GM12878 (cell line): ENCODE measurements around the gene ILKAP. TPM values are rescaled to one million over a fixed set of nuclear protein-coding genes. Genes with fewer than 3 reads are reported as not detected.

Source experiments
- ATAC-seq: fragments of 200-7000 bp; cut with Tn5 transposase; 3 replicates; pipeline ENCODE4 v1.9.1; 2020; ENCODE audit warnings: mild to moderate bottlenecking, moderate library complexity
- BruUV-seq: library from RNA; stranded (reverse); fragments of 400-500 nt; replicated peaks from 2 replicates; lab custom pipeline; 2021; lab: Mats Ljungman, UMichigan
- CTCF ChIA-PET: fragments of 300-600 bp; sonication (Branson Sonifier 250); formaldehyde crosslinking; extraction: SDS; loops from one replicate; lab custom pipeline; 2021; ENCODE audit warnings: inconsistent platforms; lab: Yijun Ruan, JAX
- POLR2A ChIA-PET: fragments of 350-600 bp; formaldehyde crosslinking; extraction: SDS; loops from one replicate; lab custom pipeline; 2021; ENCODE audit warnings: inconsistent platforms; lab: Charles Lee
- RAD21 ChIA-PET: fragments of 300-600 bp; sonication (Branson Sonifier 250); formaldehyde crosslinking; loops from one replicate; lab custom pipeline; 2023; ENCODE audit warnings: antibody characterized with exemption; ENCODE audit not compliant: unreplicated experiment; lab: Charles Lee
- SMC1A ChIA-PET: fragments of 300-600 bp; sonication (Branson Sonifier 250); formaldehyde crosslinking; loops from one replicate; lab custom pipeline; 2023; ENCODE audit not compliant: unreplicated experiment, uncharacterized antibody; lab: Charles Lee
- DNase-seq: peaks from one replicate; pipeline ENCODE4 v3.0.0-alpha.2; 2011; ENCODE audit warnings: low read depth, low spot score
- FAIRE-seq: peaks from 3 replicates; lab custom pipeline; 2011; peaks lifted over from hg19 to GRCh38; lab: Jason Lieb, UNC
- H2AFZ ChIP-seq: 2 replicates; pipeline ENCODE4 v1.6.0; 2011; ENCODE audit warnings: low read depth, low read length, control low read depth; ENCODE audit not compliant: control insufficient read depth
- H3K27ac ChIP-seq: 2 replicates; pipeline ENCODE4 v1.5.1; 2011; ENCODE audit warnings: control low read depth; ENCODE audit not compliant: control insufficient read depth, insufficient read depth
- H3K27me3 ChIP-seq, 2 experiments: replicated peaks in 1 of 2; 2 replicates each; pipeline versions ENCODE4 v1.6.0 to v1.6.1; 2011; ENCODE audit warnings: low read length in 1 of 2; ENCODE audit not compliant: control insufficient read depth in 2 of 2, insufficient read depth in 2 of 2
- H3K36me3 ChIP-seq, 2 experiments: 2 replicates each; pipeline ENCODE4 v1.5.1; 2011; ENCODE audit warnings: low read length in 1 of 2; ENCODE audit not compliant: control insufficient read depth in 2 of 2, insufficient read depth in 2 of 2
- H3K4me1 ChIP-seq: 2 replicates; pipeline ENCODE4 v1.6.1; 2011; ENCODE audit warnings: mild to moderate bottlenecking, low read length, moderate library complexity, mixed read lengths; ENCODE audit not compliant: control insufficient read depth, insufficient read depth
- H3K4me2 ChIP-seq: 2 replicates; pipeline ENCODE4 v1.6.0; 2011; ENCODE audit warnings: control low read depth; ENCODE audit not compliant: control insufficient read depth, insufficient read depth
- H3K4me3 ChIP-seq: fragments of 200-600 bp; sonication (generic); 2 replicates; pipeline ENCODE4 v1.5.1; 2016
- H3K79me2 ChIP-seq: 2 replicates; pipeline ENCODE4 v1.6.0; 2011; ENCODE audit warnings: low read length; ENCODE audit not compliant: control insufficient read depth, insufficient read depth
- H3K9ac ChIP-seq: 2 replicates; pipeline ENCODE4 v1.8.0; 2011; ENCODE audit warnings: low read length, control low read depth, mixed read lengths; ENCODE audit not compliant: control insufficient read depth, insufficient read depth
- H3K9me3 ChIP-seq: replicated peaks from 3 replicates; pipeline ENCODE4 v1.5.1; 2011; ENCODE audit warnings: mild to moderate bottlenecking, low read length; ENCODE audit not compliant: control insufficient read depth, insufficient read depth
- H4K20me1 ChIP-seq: 2 replicates; pipeline ENCODE4 v1.6.0; 2011; ENCODE audit not compliant: control insufficient read depth, insufficient read depth
- BCLAF1 ChIP-seq: fragments of 450-650 bp; IDR thresholded peaks from 2 replicates; pipeline ENCODE4 v1.6.1; 2017; ENCODE audit warnings: antibody characterized with exemption, mild to moderate bottlenecking, moderate library complexity
- CBX5 ChIP-seq: sonication (generic); IDR thresholded peaks from 2 replicates; pipeline ENCODE4 v1.6.1; 2016; ENCODE audit warnings: low read depth, moderate library complexity, mild to moderate bottlenecking, inconsistent platforms
- CHD1 ChIP-seq: IDR thresholded peaks from 2 replicates; pipeline ENCODE4 v1.6.1; 2012; ENCODE audit warnings: low read depth, low read length, improper control_type of control experiment
- EED ChIP-seq: sonication (generic); IDR thresholded peaks from 2 replicates; pipeline ENCODE4 v1.6.1; 2016; ENCODE audit warnings: antibody characterized with exemption, low read depth
- HDGF ChIP-seq: fragments of 450-650 bp; IDR thresholded peaks from 2 replicates; pipeline ENCODE4 v1.6.1; 2016; ENCODE audit warnings: antibody characterized with exemption
- SMC3 ChIP-seq: IDR thresholded peaks from 2 replicates; pipeline ENCODE4 v1.6.1; 2011; ENCODE audit warnings: low read length, improper control_type of control experiment, borderline replicate concordance
- TAF1 ChIP-seq: IDR thresholded peaks from 2 replicates; pipeline ENCODE4 v1.6.1; 2011; ENCODE audit warnings: mild to moderate bottlenecking, low read depth, low read length, borderline replicate concordance
- TCF3 ChIP-seq: IDR thresholded peaks from 2 replicates; pipeline ENCODE4 v1.6.1; 2012; ENCODE audit warnings: low read depth, mild to moderate bottlenecking, low read length, borderline replicate concordance; ENCODE audit not compliant: insufficient read depth
- USF2 ChIP-seq: IDR thresholded peaks from 2 replicates; pipeline ENCODE4 v1.6.1; 2011; ENCODE audit warnings: low read depth, low read length, improper control_type of control experiment, borderline replicate concordance
- ZZZ3 ChIP-seq: IDR thresholded peaks from 2 replicates; pipeline ENCODE4 v1.6.1; 2011; ENCODE audit warnings: low read depth; ENCODE audit not compliant: control insufficient read depth, insufficient read length
- WGBS: methylation state at CpG from one replicate; pipeline ENCODE4 v1.1.6; 2016; ENCODE audit warnings: low lambda C conversion rate; ENCODE audit not compliant: insufficient replicate concordance, insufficient coverage; ENCODE audit errors: missing lambda C conversion rate; 5-methylcytosine and 5-hydroxymethylcytosine counted together
- in situ Hi-C: fragments of 300-500 bp; cut with MboI; formaldehyde crosslinking; loops from 9 replicates; pipeline ENCODE4 v1.14.3; 2018; ENCODE audit warnings: mixed read lengths
- intact Hi-C: fragments of 100-400 bp; cut with micrococcal nuclease; formaldehyde crosslinking; loops from one replicate; pipeline ENCODE4 v1.14.2; 2022; ENCODE audit not compliant: unreplicated experiment
- polyA plus RNA-seq, 11 experiments: library from polyadenylated mRNA; depleted of rRNA in 4 of 11; unstranded in 6 of 11; stranded (reverse) in 5 of 11; fragments of >200 nt; fragmentation: Nextera tagmentation in 4 of 11; fragmentation: Illumina TruSeq in 1 of 11; extraction: Ambion mirVana in 4 of 11; extraction: Trizol in 1 of 11; gene quantifications; 1 replicate in 1 of 11; 2 replicates in 10 of 11; pipeline versions ENCODE4 v1.2.1 to v1.2.3, GENCODE V29; 2011 to 2016; ENCODE audit warnings: inconsistent platforms in 2 of 11, missing spikeins in 2 of 11, low read depth in 1 of 11
- total RNA-seq, 4 experiments: library from RNA; depleted of rRNA in 3 of 4; stranded (reverse); fragments of >200 nt in 3 of 4; fragmentation: Illumina TruSeq in 1 of 4; extraction: Trizol in 1 of 4; gene quantifications; 2 replicates each; pipeline versions ENCODE4 v1.2.1 to v1.2.3, GENCODE V29; 2013 to 2021
- TF ChIP-seq, protein P1 (sequence below): fragments of 150-350 bp; IDR thresholded peaks from 2 replicates; pipeline ENCODE4 v1.6.1; 2014; ENCODE audit warnings: mild to moderate bottlenecking, low read depth, low read length
- TF ChIP-seq, protein P2 (sequence below): fragments of 450-650 bp; formaldehyde crosslinking; IDR thresholded peaks from 2 replicates; pipeline ENCODE4 v1.5.0; 2022; ENCODE audit warnings: mild to moderate bottlenecking, missing genetic modification characterization

Gene ILKAP
- total and polyA plus RNA-seq, 10 of the 15 experiments (the other 5 are each of a cell fraction or from before 2014, with no cell fraction given), result 4.2 to 65.3 (median 37.3) TPM

GRCh38 chr2:238169708-238170251, 33.7 kb downstream of the ILKAP start (continued):
- no peak for TF ChIP-seq BCLAF1

- H3K27ac ChIP-seq, result no peak overlapping the region
- ChIA-PET RAD21 (no interaction called here), SMC1A (interaction anchor here (1.0 kb wide), 1 partner anchor 96 kb away, joined by 3 read pairs; no protein-coding TSS in a partner anchor), CTCF (interaction anchor here (0.8 to 1.0 kb wide), 3 partner anchors 60 to 201 kb away, joined by 3 read pairs; no protein-coding TSS in a partner anchor), POLR2A (no interaction called here)
- FAIRE-seq, result no peak
- H3K4me1 ChIP-seq, result no peaks in the 10 kb centered on the region
- no peak overlapping the region for H3K4me2 ChIP-seq
- intact Hi-C loops, result no loop called here
- BruUV-seq, result no TSS peak
- peaks cover 7 to 20% of the 10 kb centered on the region in 2 experiments for H3K36me3 ChIP-seq
- in situ Hi-C loops, result no loop called here
- H4K20me1 ChIP-seq, result no peaks in the 10 kb centered on the region; the same call in 1 of the 2 replicates
- WGBS, result 48% methylated on average over 6 of the region's 6 CpGs
- no peak overlapping the region for H3K9ac ChIP-seq
- ATAC-seq, result no peak
- no peak overlapping the region for H2AFZ ChIP-seq
- DNase-seq, result no peak
- no peaks in the 10 kb centered on the region for H3K9me3 ChIP-seq
- H3K27me3 ChIP-seq, result no peaks in the 10 kb centered on the region
- H3K4me3 ChIP-seq, result no peak overlapping the region
- no peaks in the 10 kb centered on the region for H3K79me2 ChIP-seq
- TF ChIP-seq TCF3, result no peak
- no peak for TF ChIP-seq CBX5
- no peak for TF ChIP-seq ZZZ3
- no peak for TF ChIP-seq TAF1
- TF ChIP-seq SMC3, result no peak
- TF ChIP-seq EED, result no peak
- no peak for TF ChIP-seq HDGF
- no peak for TF ChIP-seq USF2
- TF ChIP-seq CHD1, result no peak
- TF ChIP-seq, protein P1, sequence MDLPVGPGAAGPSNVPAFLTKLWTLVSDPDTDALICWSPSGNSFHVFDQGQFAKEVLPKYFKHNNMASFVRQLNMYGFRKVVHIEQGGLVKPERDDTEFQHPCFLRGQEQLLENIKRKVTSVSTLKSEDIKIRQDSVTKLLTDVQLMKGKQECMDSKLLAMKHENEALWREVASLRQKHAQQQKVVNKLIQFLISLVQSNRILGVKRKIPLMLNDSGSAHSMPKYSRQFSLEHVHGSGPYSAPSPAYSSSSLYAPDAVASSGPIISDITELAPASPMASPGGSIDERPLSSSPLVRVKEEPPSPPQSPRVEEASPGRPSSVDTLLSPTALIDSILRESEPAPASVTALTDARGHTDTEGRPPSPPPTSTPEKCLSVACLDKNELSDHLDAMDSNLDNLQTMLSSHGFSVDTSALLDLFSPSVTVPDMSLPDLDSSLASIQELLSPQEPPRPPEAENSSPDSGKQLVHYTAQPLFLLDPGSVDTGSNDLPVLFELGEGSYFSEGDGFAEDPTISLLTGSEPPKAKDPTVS, result no peak
- TF ChIP-seq, protein P2, sequence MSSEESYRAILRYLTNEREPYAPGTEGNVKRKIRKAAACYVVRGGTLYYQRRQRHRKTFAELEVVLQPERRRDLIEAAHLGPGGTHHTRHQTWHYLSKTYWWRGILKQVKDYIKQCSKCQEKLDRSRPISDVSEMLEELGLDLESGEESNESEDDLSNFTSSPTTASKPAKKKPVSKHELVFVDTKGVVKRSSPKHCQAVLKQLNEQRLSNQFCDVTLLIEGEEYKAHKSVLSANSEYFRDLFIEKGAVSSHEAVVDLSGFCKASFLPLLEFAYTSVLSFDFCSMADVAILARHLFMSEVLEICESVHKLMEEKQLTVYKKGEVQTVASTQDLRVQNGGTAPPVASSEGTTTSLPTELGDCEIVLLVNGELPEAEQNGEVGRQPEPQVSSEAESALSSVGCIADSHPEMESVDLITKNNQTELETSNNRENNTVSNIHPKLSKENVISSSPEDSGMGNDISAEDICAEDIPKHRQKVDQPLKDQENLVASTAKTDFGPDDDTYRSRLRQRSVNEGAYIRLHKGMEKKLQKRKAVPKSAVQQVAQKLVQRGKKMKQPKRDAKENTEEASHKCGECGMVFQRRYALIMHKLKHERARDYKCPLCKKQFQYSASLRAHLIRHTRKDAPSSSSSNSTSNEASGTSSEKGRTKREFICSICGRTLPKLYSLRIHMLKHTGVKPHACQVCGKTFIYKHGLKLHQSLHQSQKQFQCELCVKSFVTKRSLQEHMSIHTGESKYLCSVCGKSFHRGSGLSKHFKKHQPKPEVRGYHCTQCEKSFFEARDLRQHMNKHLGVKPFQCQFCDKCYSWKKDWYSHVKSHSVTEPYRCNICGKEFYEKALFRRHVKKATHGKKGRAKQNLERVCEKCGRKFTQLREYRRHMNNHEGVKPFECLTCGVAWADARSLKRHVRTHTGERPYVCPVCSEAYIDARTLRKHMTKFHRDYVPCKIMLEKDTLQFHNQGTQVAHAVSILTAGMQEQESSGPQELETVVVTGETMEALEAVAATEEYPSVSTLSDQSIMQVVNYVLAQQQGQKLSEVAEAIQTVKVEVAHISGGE (CRISPR knock-in tag), result no peak
Observed at GRCh38 chr2:238169048-238169707, 34.3 kb downstream of the ILKAP start.
